ENCODE data around the gene VAMP2. TPM values are rescaled to one million over a fixed set of nuclear protein-coding genes. Genes with fewer than 3 reads are reported as not detected.

VAMP2 gene
- total and polyA plus RNA-seq, 4 donors, result 4.2 to 25.9 (median 10.2) TPM

GRCh38 chr17:8125154-8125946, 37.4 kb downstream of the VAMP2 start:
- Histone ChIP-seq H3K4me1 (ENCODE audit: control insufficient read depth in 4 of 4, insufficient read depth in 4 of 4, low read length in 3 of 4) (peaks cover 26 to 64% (median 52%) of the 10 kb centered on the region in 4 donors), H3K4me3 (ENCODE audit: low read depth in 1 of 3, low read length in 3 of 3) (peak overlapping the region in 2 of 3 donors; percentile 45 to 51), H3K27me3 (ENCODE audit: control insufficient read depth in 4 of 4, insufficient read depth in 4 of 4, low read length in 3 of 4) (peaks cover 5 to 16% (median 7%) of the 10 kb centered on the region in 4 donors), H3K9me3 (ENCODE audit: control insufficient read depth in 4 of 4, low read length in 3 of 4) (no peaks in the 10 kb centered on the region), H3K9ac (ENCODE audit: low read depth in 1 of 2, low read length in 2 of 2) (no peak overlapping the region), H3K27ac (ENCODE audit: low read depth in 1 of 2, low read length in 2 of 2) (no peak overlapping the region), H3K36me3 (ENCODE audit: control insufficient read depth in 4 of 4, insufficient read depth in 3 of 4, low read depth in 1 of 4, low read length in 3 of 4) (no peaks in the 10 kb centered on the region)
- TF ChIP-seq ZBTB33 (IDR thresholded peaks at IDR 0.05), result peak; percentile 16
- TF ChIP-seq RAD21 (IDR thresholded peaks at IDR 0.05), result no peak
- no peak for TF ChIP-seq NR2F2 (IDR thresholded peaks at IDR 0.05)
- TF ChIP-seq RXRA (IDR thresholded peaks at IDR 0.05), result no peak
- TF ChIP-seq FOXA2 (IDR thresholded peaks at IDR 0.05), result no peak
- no peak for TF ChIP-seq SP1 (IDR thresholded peaks at IDR 0.05)
- peak; percentile 28 for TF ChIP-seq YY1 (IDR thresholded peaks at IDR 0.05)
- TF ChIP-seq MAX (IDR thresholded peaks at IDR 0.05), result peak; percentile 41
- TF ChIP-seq ATF3 (IDR thresholded peaks at IDR 0.05), result peak; percentile 99
- DNase-seq (ENCODE audit: low spot score), result peak; percentile 95
- WGBS, result 3% methylated on average over 40 of the region's 40 CpGs

GRCh38 chr17:8124350-8125153, 38.2 kb downstream of the VAMP2 start:
- no peak for DNase-seq (ENCODE audit: low spot score)
- Histone ChIP-seq H3K36me3 (ENCODE audit: control insufficient read depth in 4 of 4, insufficient read depth in 3 of 4, low read depth in 1 of 4, low read length in 3 of 4) (no peaks in the 10 kb centered on the region), H3K9ac (ENCODE audit: low read depth in 1 of 2, low read length in 2 of 2) (no peak overlapping the region), H3K4me3 (ENCODE audit: low read depth in 1 of 3, low read length in 3 of 3) (peak overlapping the region in 1 of 3 donors; percentile 40), H3K9me3 (ENCODE audit: control insufficient read depth in 4 of 4, low read length in 3 of 4) (no peaks in the 10 kb centered on the region), H3K4me1 (ENCODE audit: control insufficient read depth in 4 of 4, insufficient read depth in 4 of 4, low read length in 3 of 4) (peaks cover 26 to 69% (median 57%) of the 10 kb centered on the region in 4 donors), H3K27ac (ENCODE audit: low read depth in 1 of 2, low read length in 2 of 2) (no peak overlapping the region), H3K27me3 (ENCODE audit: control insufficient read depth in 4 of 4, insufficient read depth in 4 of 4, low read length in 3 of 4) (peaks cover 5 to 16% (median 7%) of the 10 kb centered on the region in 4 donors)
- TF ChIP-seq NR2F2 (IDR thresholded peaks at IDR 0.05) (no peak), EGR1 (IDR thresholded peaks at IDR 0.05; ENCODE audit: low read depth in 2 of 2) (no peak), RXRA (IDR thresholded peaks at IDR 0.05) (no peak), REST (IDR thresholded peaks at IDR 0.05) (no peak)
- 5% methylated on average over 24 of the region's 24 CpGs for WGBS
